SK-N-DZ (cell line): Measurements from ENCODE around the gene MYO1E.

ENCODE experiments used
- DNase-seq: peaks from one replicate; pipeline ENCODE4 v3.0.0-alpha.2; 2015; ENCODE audit warnings: low spot score

MYO1E gene

GRCh38 chr15:59266028-59266427 lies 106.6 kb downstream of the MYO1E start:
- no peak for DNase-seq

- no peak for DNase-seq
Observed at GRCh38 chr15:59262316-59262715, 110.4 kb downstream of the MYO1E start.

- no peak for DNase-seq
Observed at GRCh38 chr15:59260090-59260489, 112.6 kb downstream of the MYO1E start.

- no peak for DNase-seq
Observed at GRCh38 chr15:59259137-59259943, 113.3 kb downstream of the MYO1E start.

- no peak for DNase-seq
Observed at GRCh38 chr15:59258317-59258716, 114.4 kb downstream of the MYO1E start.

- no peak for DNase-seq
Observed at GRCh38 chr15:59257140-59257539, 115.5 kb downstream of the MYO1E start.

GRCh38 chr15:59256482-59256881 lies 116.2 kb downstream of the MYO1E start:
- DNase-seq, result no peak

- no peak for DNase-seq
Observed at GRCh38 chr15:59255680-59256336, 116.9 kb downstream of the MYO1E start.

- DNase-seq, result no peak
Observed at GRCh38 chr15:59252137-59252536, 120.5 kb downstream of the MYO1E start.

- no peak for DNase-seq
Observed at GRCh38 chr15:59251001-59251845, 121.4 kb downstream of the MYO1E start.

GRCh38 chr15:59250249-59250648 lies 122.4 kb downstream of the MYO1E start:
- no peak for DNase-seq

GRCh38 chr15:59249816-59250215 lies 122.9 kb downstream of the MYO1E start:
- no peak for DNase-seq

- peak; percentile 6 for DNase-seq
Observed at GRCh38 chr15:59247364-59247763, 125.3 kb downstream of the MYO1E start.

- DNase-seq, result no peak
Observed at GRCh38 chr15:59245559-59245958, 127.1 kb downstream of the MYO1E start.

- no peak for DNase-seq
Observed at GRCh38 chr15:59244337-59244736, 128.3 kb downstream of the MYO1E start.

- DNase-seq, result no peak
Observed at GRCh38 chr15:59243622-59244021, 129.0 kb downstream of the MYO1E start.

GRCh38 chr15:59242649-59243048 lies 130.0 kb downstream of the MYO1E start:
- DNase-seq, result no peak

GRCh38 chr15:59240036-59240435 lies 132.6 kb downstream of the MYO1E start:
- DNase-seq, result no peak

- DNase-seq, result no peak
Observed at GRCh38 chr15:59237924-59238331, 134.7 kb downstream of the MYO1E start.

GRCh38 chr15:59237119-59237855 lies 135.4 kb downstream of the MYO1E start:
- no peak for DNase-seq

GRCh38 chr15:59236394-59236793 lies 136.3 kb downstream of the MYO1E start:
- no peak for DNase-seq

- no peak for DNase-seq
Observed at GRCh38 chr15:59232476-59232875, 140.2 kb downstream of the MYO1E start.
